ENCODE measurements around the gene MAP2K7.
"Not testable (repeated sequence)": the region's sequence is repeated elsewhere in the genome, so short reads cannot be mapped to it uniquely, and the experiment has no call there.

The MAP2K7 gene

GRCh38 chr19:7932276-7932929 is 28.7 kb downstream of the MAP2K7 start:
- DNase-seq = no peak

GRCh38 chr19:7932930-7933300 is 29.2 kb downstream of the MAP2K7 start:
- no peak for DNase-seq

- DNase-seq = no peak
Observed at GRCh38 chr19:7933411-7933810, 29.7 kb downstream of the MAP2K7 start.

- no peak for DNase-seq
Observed at GRCh38 chr19:7933828-7934725, 30.4 kb downstream of the MAP2K7 start.

- DNase-seq = no peak
Observed at GRCh38 chr19:7934766-7935165, 31.1 kb downstream of the MAP2K7 start.

- DNase-seq = no peak
Observed at GRCh38 chr19:7940841-7941240, 37.2 kb downstream of the MAP2K7 start.

GRCh38 chr19:7941895-7942596 is 38.4 kb downstream of the MAP2K7 start:
- no peak for DNase-seq

- DNase-seq = peak in 1 of 3 experiments; percentile 74
Observed at GRCh38 chr19:7942981-7943443, 39.3 kb downstream of the MAP2K7 start.

GRCh38 chr19:7943444-7944176 is 39.9 kb downstream of the MAP2K7 start, which contains the start of gene TIMM44:
Gene TIMM44 (minus strand): TSS chr19:7943666. CDS start chr19:7943651, 15 bp downstream.
- peak; percentile 97 to 100 (median 100) for DNase-seq

- DNase-seq = peak; percentile 90 to 97 (median 91)
Observed at GRCh38 chr19:7944177-7944761, 40.6 kb downstream of the MAP2K7 start.

- DNase-seq = no peak
Observed at GRCh38 chr19:7947939-7948338, 44.3 kb downstream of the MAP2K7 start.

GRCh38 chr19:7953060-7953459 is 49.4 kb downstream of the MAP2K7 start:
- no peak for DNase-seq

- no peak for DNase-seq
Observed at GRCh38 chr19:7953576-7953975, 49.9 kb downstream of the MAP2K7 start.

GRCh38 chr19:7955696-7956095 is 52.0 kb downstream of the MAP2K7 start:
- no peak for DNase-seq

GRCh38 chr19:7959211-7959610 is 55.5 kb downstream of the MAP2K7 start:
- DNase-seq = no peak

- DNase-seq = not testable (repeated sequence)
Observed at GRCh38 chr19:7961082-7961481, 57.4 kb downstream of the MAP2K7 start.

- DNase-seq = no peak
Observed at GRCh38 chr19:7961920-7962626, 58.4 kb downstream of the MAP2K7 start.

- no peak for DNase-seq
Observed at GRCh38 chr19:7962644-7963268, 59.1 kb downstream of the MAP2K7 start.

- no peak for DNase-seq
Observed at GRCh38 chr19:7963566-7963965, 59.9 kb downstream of the MAP2K7 start.

Data from NCI-H1417 (cell line).